ENCODE data around the gene TMEM238. TPM values are rescaled to one million over a fixed set of nuclear protein-coding genes. Genes with fewer than 3 reads are reported as not detected.
A peak's percentile ranks its signal among the peaks of the same experiment; 100 is the strongest.
"Not testable (repeated sequence)": the region's sequence is repeated elsewhere in the genome, so short reads cannot be mapped to it uniquely, and the experiment has no call there.

The TMEM238 gene
- total RNA-seq, 2 experiments from 2014 or later, result 14.2 to 14.3 TPM

DNA sequence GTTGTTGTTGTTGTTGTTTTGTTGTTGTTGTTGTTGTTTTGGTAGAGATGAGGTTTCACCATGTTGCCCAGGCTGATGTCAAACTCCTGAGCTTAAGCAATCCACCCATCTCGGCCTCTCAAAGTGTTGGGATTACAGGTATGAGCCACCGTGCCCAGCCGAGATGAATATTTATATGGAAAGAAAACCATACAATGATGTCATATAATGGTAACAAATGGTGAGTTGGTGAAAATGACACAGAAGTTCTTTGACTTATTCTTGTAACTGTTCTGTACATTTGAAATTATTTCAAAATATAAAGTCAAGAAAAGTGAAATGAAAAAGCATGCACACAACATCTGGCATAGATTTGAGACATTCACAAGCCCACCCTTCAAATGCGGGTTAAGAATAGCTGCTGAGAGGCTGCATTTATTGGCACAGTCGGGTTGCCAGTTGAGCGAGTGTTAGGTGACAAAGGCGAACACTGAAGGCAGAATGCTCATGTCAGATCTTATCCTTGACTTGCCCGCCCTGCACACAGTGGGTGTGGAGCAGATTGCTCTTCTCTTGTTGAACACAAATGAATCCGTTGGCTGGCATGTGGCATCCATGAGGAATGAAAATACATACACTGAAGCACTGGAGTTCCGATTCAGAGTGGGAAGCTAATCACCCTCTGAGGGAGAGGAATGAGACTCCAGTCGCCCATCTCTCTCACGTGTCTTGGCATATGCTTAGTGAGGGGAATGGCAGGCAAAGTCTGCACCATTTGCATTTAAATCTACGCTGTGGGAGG, 39.3 kb upstream of the TMEM238 start:
- H3K36me3 Mint-ChIP-seq (ENCODE audit: low read depth), result no peaks in the 10 kb centered on the region
- TF ChIP-seq, protein P1, sequence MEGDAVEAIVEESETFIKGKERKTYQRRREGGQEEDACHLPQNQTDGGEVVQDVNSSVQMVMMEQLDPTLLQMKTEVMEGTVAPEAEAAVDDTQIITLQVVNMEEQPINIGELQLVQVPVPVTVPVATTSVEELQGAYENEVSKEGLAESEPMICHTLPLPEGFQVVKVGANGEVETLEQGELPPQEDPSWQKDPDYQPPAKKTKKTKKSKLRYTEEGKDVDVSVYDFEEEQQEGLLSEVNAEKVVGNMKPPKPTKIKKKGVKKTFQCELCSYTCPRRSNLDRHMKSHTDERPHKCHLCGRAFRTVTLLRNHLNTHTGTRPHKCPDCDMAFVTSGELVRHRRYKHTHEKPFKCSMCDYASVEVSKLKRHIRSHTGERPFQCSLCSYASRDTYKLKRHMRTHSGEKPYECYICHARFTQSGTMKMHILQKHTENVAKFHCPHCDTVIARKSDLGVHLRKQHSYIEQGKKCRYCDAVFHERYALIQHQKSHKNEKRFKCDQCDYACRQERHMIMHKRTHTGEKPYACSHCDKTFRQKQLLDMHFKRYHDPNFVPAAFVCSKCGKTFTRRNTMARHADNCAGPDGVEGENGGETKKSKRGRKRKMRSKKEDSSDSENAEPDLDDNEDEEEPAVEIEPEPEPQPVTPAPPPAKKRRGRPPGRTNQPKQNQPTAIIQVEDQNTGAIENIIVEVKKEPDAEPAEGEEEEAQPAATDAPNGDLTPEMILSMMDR (IDR thresholded peaks at IDR 0.05), result no peak
- DNase-seq, result no peak
- ATAC-seq (ENCODE audit: poor library complexity), result no peak
- peaks cover 1% of the 10 kb centered on the region for H3K27me3 Mint-ChIP-seq
- peaks cover 2 to 5% of the 10 kb centered on the region in 2 experiments for H3K27me3 ChIP-seq (ENCODE audit: control insufficient read depth in 1 of 2, insufficient read depth in 2 of 2, low read length in 2 of 2)
- no peak overlapping the region for H3K4me3 Mint-ChIP-seq
- no peaks in the 10 kb centered on the region for H3K9me3 ChIP-seq (ENCODE audit: control insufficient read depth in 1 of 2, insufficient read depth in 1 of 2, low read length in 2 of 2)
- H3K4me3 ChIP-seq (ENCODE audit: low read length), result no peak overlapping the region
- no peaks in the 10 kb centered on the region for H3K36me3 ChIP-seq (ENCODE audit: insufficient read depth, low read length)
- peaks cover 24% of the 10 kb centered on the region for H3K4me1 ChIP-seq (ENCODE audit: insufficient read depth, low read length)
- ChIA-PET CTCF (no interaction called here), POLR2A (no interaction called here)
- intact Hi-C loops (cut with DNase I, micrococcal nuclease), result no loop called here
- no peaks in the 10 kb centered on the region for H3K9me3 Mint-ChIP-seq
- H3K4me1 Mint-ChIP-seq (ENCODE audit: low read depth), result peaks cover 23% of the 10 kb centered on the region
- H3K27ac ChIP-seq (ENCODE audit: low read depth in 1 of 2, low read length in 2 of 2), result no peak overlapping the region
- H3K27ac Mint-ChIP-seq, result no peak overlapping the region

- CTCF ChIA-PET, result interaction anchor here (0.7 to 1.0 kb wide), 2 partner anchors 65 to 83 kb away, joined by 3 to 4 read pairs; no protein-coding TSS in a partner anchor
- H3K27ac ChIP-seq (ENCODE audit: low read depth in 1 of 2, low read length in 2 of 2), result not testable (repeated sequence)
Observed at GRCh38 chr19:55421281-55421680, 37.2 kb upstream of the TMEM238 start.

DNA sequence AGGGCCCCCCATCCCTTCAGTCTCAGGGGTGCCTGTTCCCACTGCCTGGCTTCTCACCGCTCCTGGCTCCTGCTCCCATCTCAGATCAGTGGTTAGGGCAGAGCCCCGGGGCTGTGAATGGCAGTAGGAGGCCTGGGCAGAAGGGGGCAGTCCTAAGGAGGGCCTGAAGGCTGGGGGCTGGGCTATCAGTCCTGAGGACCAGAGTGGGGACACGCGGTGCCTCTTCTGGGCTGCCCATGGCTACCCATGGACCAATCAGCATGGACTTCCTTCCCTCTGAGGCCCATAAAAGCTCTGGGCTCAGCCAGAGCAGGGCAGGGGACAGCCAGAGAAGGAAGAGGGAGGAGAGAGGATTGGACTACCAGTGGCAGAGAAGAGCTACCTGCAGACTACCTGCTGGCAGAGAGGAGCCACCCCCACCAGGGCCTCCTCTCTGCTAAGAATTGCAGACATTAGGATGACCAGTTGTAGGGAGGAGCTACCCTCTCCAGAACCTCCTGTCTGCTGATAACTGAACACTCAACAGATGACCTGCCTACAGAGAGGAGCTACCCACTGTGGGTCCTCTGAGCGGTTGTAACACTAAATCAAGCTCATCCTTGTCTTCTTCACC, 35.6 kb upstream of the TMEM238 start:
- POLR2A ChIA-PET, result no interaction called here

More at GRCh38 chr19:55421281-55421680, 37.2 kb upstream of the TMEM238 start:
- H3K36me3 Mint-ChIP-seq (ENCODE audit: low read depth); H3K27me3 ChIP-seq (ENCODE audit: control insufficient read depth in 1 of 2, insufficient read depth in 2 of 2, low read length in 2 of 2); H3K36me3 ChIP-seq (ENCODE audit: insufficient read depth, low read length); H3K27me3 Mint-ChIP-seq; H3K4me3 ChIP-seq (ENCODE audit: low read length); H3K9me3 ChIP-seq (ENCODE audit: control insufficient read depth in 1 of 2, insufficient read depth in 1 of 2, low read length in 2 of 2); H3K9me3 Mint-ChIP-seq; intact Hi-C loops (cut with DNase I, micrococcal nuclease): not testable (repeated sequence)
- Mint-ChIP-seq H3K4me3 (peak overlapping the region; percentile 32), H3K27ac (peak overlapping the region; percentile 68), H3K4me1 (ENCODE audit: low read depth) (peaks cover 28% of the 10 kb centered on the region)
- peaks cover 31% of the 10 kb centered on the region for H3K4me1 ChIP-seq (ENCODE audit: insufficient read depth, low read length)
- POLR2A ChIA-PET, result interaction anchor here (1.7 kb wide), 1 partner anchor 13 kb away, joined by 13 read pairs; the partner anchor contains the start of gene UBE2S
- peak in 10 of 14 experiments; percentile 13 to 77 (median 38) for DNase-seq
- ATAC-seq (ENCODE audit: poor library complexity), result peak; percentile 94

More for the DNA sequence above, 35.6 kb upstream of the TMEM238 start:
- intact Hi-C loops (cut with DNase I, micrococcal nuclease), result loop anchor here (2.0 to 5.0 kb wide), 2 partner anchors 117 to 167 kb away; no protein-coding TSS in a partner anchor
- Histone ChIP-seq H3K27me3 (ENCODE audit: control insufficient read depth in 1 of 2, insufficient read depth in 2 of 2, low read length in 2 of 2) (peaks cover 0 to 5% of the 10 kb centered on the region in 2 experiments), H3K4me1 (ENCODE audit: insufficient read depth, low read length) (peaks cover 31% of the 10 kb centered on the region), H3K27ac (ENCODE audit: low read depth in 1 of 2, low read length in 2 of 2) (no peak overlapping the region), H3K36me3 (ENCODE audit: insufficient read depth, low read length) (no peaks in the 10 kb centered on the region), H3K4me3 (ENCODE audit: low read length) (no peak overlapping the region), H3K9me3 (ENCODE audit: control insufficient read depth in 1 of 2, insufficient read depth in 1 of 2, low read length in 2 of 2) (no peaks in the 10 kb centered on the region)
- Mint-ChIP-seq H3K4me3 (no peak overlapping the region), H3K9me3 (no peaks in the 10 kb centered on the region), H3K27me3 (no peaks in the 10 kb centered on the region), H3K36me3 (ENCODE audit: low read depth) (no peaks in the 10 kb centered on the region), H3K4me1 (ENCODE audit: low read depth) (peaks cover 26% of the 10 kb centered on the region), H3K27ac (no peak overlapping the region)
- TF ChIP-seq, protein P1 (IDR thresholded peaks at IDR 0.05), result no peak
- no peak for DNase-seq
- ATAC-seq (ENCODE audit: poor library complexity), result no peak
- CTCF ChIA-PET, result no interaction called here

Measured in CD4-positive, alpha-beta T cell (primary cell).